ENCODE measurements around the gene ADGRG6.

DNA sequence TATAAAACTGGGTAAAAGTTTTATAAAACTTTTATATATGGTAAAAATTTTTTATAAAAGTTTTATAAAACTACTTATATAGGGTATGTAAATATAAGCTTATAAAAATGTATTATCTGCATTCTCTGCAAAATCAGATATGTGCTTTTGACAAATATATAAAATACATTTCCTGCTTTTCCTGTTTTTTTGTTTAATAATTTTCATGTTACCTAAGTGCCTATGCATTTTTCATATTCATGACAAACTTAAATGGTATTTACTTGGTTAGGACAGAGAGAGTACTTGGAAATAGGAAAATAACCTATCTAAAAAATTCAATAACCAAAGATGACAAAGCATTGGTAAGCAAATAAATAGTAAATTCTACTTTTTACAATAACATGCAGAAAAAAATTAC, 41.2 kb downstream of the ADGRG6 start:
- TF ChIP-seq EZH2 (IDR thresholded peaks at IDR 0.05; ENCODE audit: borderline replicate concordance, insufficient read depth, low read depth, low read length, poor library complexity, severe bottlenecking), result no peak
- TF ChIP-seq, protein P1, sequence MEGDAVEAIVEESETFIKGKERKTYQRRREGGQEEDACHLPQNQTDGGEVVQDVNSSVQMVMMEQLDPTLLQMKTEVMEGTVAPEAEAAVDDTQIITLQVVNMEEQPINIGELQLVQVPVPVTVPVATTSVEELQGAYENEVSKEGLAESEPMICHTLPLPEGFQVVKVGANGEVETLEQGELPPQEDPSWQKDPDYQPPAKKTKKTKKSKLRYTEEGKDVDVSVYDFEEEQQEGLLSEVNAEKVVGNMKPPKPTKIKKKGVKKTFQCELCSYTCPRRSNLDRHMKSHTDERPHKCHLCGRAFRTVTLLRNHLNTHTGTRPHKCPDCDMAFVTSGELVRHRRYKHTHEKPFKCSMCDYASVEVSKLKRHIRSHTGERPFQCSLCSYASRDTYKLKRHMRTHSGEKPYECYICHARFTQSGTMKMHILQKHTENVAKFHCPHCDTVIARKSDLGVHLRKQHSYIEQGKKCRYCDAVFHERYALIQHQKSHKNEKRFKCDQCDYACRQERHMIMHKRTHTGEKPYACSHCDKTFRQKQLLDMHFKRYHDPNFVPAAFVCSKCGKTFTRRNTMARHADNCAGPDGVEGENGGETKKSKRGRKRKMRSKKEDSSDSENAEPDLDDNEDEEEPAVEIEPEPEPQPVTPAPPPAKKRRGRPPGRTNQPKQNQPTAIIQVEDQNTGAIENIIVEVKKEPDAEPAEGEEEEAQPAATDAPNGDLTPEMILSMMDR (IDR thresholded peaks at IDR 0.05), result no peak

All from B cell (primary cell).